H9 (cell line): Measurements from ENCODE around the gene WIZ. TPM values are rescaled to one million over a fixed set of nuclear protein-coding genes. Genes with fewer than 3 reads are reported as not detected.

ENCODE experiments used
- DNase-seq: peaks from one replicate; pipeline ENCODE4 v3.0.0-alpha.2; 2017
- H2AFZ ChIP-seq: one replicate; pipeline ENCODE4 v1.6.1; 2013; ENCODE audit warnings: mild to moderate bottlenecking, low read length, control low read depth, moderate library complexity
- H2AK5ac ChIP-seq: 2 replicates; pipeline ENCODE4 v1.6.1; 2013; ENCODE audit warnings: low read length, control low read depth, mixed read lengths; ENCODE audit not compliant: insufficient read length
- H2BK120ac ChIP-seq: one replicate; pipeline ENCODE4 v1.6.1; 2013; ENCODE audit warnings: low read depth, mild to moderate bottlenecking, low read length, control low read depth, inconsistent platforms; ENCODE audit not compliant: poor library complexity, severe bottlenecking
- H2BK12ac ChIP-seq: 2 replicates; pipeline ENCODE4 v1.6.1; 2013; ENCODE audit warnings: low read length, control low read depth, mixed read lengths, low read depth; ENCODE audit not compliant: insufficient read length
- H2BK15ac ChIP-seq: 2 replicates; pipeline ENCODE4 v1.6.1; 2013; ENCODE audit warnings: low read depth, low read length, control low read depth
- H2BK20ac ChIP-seq: one replicate; pipeline ENCODE4 v1.6.1; 2013; ENCODE audit warnings: low read depth, mild to moderate bottlenecking, low read length, control low read depth, inconsistent platforms; ENCODE audit not compliant: poor library complexity, severe bottlenecking
- H2BK5ac ChIP-seq: 2 replicates; pipeline ENCODE4 v1.6.1; 2013; ENCODE audit warnings: low read length, control low read depth, mixed read lengths; ENCODE audit not compliant: insufficient read length
- H3K14ac ChIP-seq: 2 replicates; pipeline ENCODE4 v1.6.1; 2013; ENCODE audit warnings: low read length, control low read depth; ENCODE audit not compliant: insufficient read depth
- H3K18ac ChIP-seq: 2 replicates; pipeline ENCODE4 v1.6.1; 2013; ENCODE audit warnings: low read depth, mild to moderate bottlenecking, mixed read lengths, low read length, control low read depth; ENCODE audit not compliant: insufficient read length
- H3K23ac ChIP-seq: 2 replicates; pipeline ENCODE4 v1.6.1; 2013; ENCODE audit warnings: low read length, control low read depth, mixed read lengths, low read depth; ENCODE audit not compliant: insufficient read length
- H3K23me2 ChIP-seq: 2 replicates; pipeline ENCODE4 v1.6.1; 2013; ENCODE audit warnings: low read depth, mild to moderate bottlenecking, mixed read lengths, low read length, control low read depth; ENCODE audit not compliant: insufficient read length, poor library complexity, severe bottlenecking
- H3K27ac ChIP-seq: 2 replicates; pipeline ENCODE4 v1.5.1; 2013; ENCODE audit warnings: low read length, control low read depth, mixed read lengths, low read depth; ENCODE audit not compliant: insufficient read length
- H3K27me3 ChIP-seq: 2 replicates; pipeline ENCODE4 v1.6.1; 2013; ENCODE audit warnings: low read length, control low read depth, inconsistent platforms; ENCODE audit not compliant: insufficient read depth
- H3K4ac ChIP-seq: 2 replicates; pipeline ENCODE4 v1.6.1; 2013; ENCODE audit warnings: low read depth, mild to moderate bottlenecking, control low read depth, inconsistent platforms, low read length, moderate library complexity
- H3K4me1 ChIP-seq: 2 replicates; pipeline ENCODE4 v1.6.1; 2013; ENCODE audit warnings: low read length, control low read depth, inconsistent platforms; ENCODE audit not compliant: insufficient read depth
- H3K4me2 ChIP-seq: 2 replicates; pipeline ENCODE4 v1.6.1; 2013; ENCODE audit warnings: low read length, control low read depth, mixed read lengths; ENCODE audit not compliant: insufficient read length, insufficient read depth
- H3K56ac ChIP-seq: 2 replicates; pipeline ENCODE4 v1.6.1; 2013; ENCODE audit warnings: low read depth, mild to moderate bottlenecking, mixed read lengths, low read length, control low read depth; ENCODE audit not compliant: insufficient read length
- H3K79me1 ChIP-seq: 2 replicates; pipeline ENCODE4 v1.6.1; 2013; ENCODE audit warnings: low read depth, mild to moderate bottlenecking, moderate library complexity, low read length, control low read depth, inconsistent platforms; ENCODE audit not compliant: insufficient read depth, poor library complexity, severe bottlenecking
- H3K79me2 ChIP-seq: 2 replicates; pipeline ENCODE4 v1.6.1; 2013; ENCODE audit warnings: low read length, control low read depth, inconsistent platforms; ENCODE audit not compliant: insufficient read depth
- H3K9ac ChIP-seq: 2 replicates; pipeline ENCODE4 v1.6.1; 2013; ENCODE audit warnings: low read length, control low read depth, mixed read lengths; ENCODE audit not compliant: insufficient read length; ENCODE audit errors: extremely low read depth
- H3K9me3 ChIP-seq: one replicate; pipeline ENCODE4 v1.6.1; 2013; ENCODE audit warnings: low read depth, low read length, inconsistent platforms; ENCODE audit not compliant: control insufficient read depth
- H3T11ph ChIP-seq: one replicate; pipeline ENCODE4 v1.6.1; 2013; ENCODE audit warnings: mild to moderate bottlenecking, low read length, control low read depth, inconsistent platforms
- H4K20me1 ChIP-seq: one replicate; pipeline ENCODE4 v1.6.1; 2013; ENCODE audit not compliant: control insufficient read depth, insufficient read length, insufficient read depth
- H4K5ac ChIP-seq: 2 replicates; pipeline ENCODE4 v1.6.1; 2013; ENCODE audit warnings: low read depth, mild to moderate bottlenecking, mixed read lengths, low read length, control low read depth; ENCODE audit not compliant: insufficient read length
- H4K8ac ChIP-seq: replicated peaks from 2 replicates; pipeline ENCODE4 v1.6.1; 2013; ENCODE audit warnings: low read length, control low read depth, mixed read lengths, low read depth; ENCODE audit not compliant: insufficient read length
- H4K91ac ChIP-seq: 2 replicates; pipeline ENCODE4 v1.6.1; 2013; ENCODE audit warnings: low read depth, mild to moderate bottlenecking, moderate library complexity, mixed read lengths, low read length, control low read depth; ENCODE audit not compliant: insufficient read length
- H3K27ac Mint-ChIP-seq, 3 experiments: 2 replicates in 2 of 3; 3 replicates in 1 of 3; pipeline ENCODE4 v1.8.0; 2020 to 2021; ENCODE audit warnings: mixed read lengths in 3 of 3, mild to moderate bottlenecking in 1 of 3, moderate library complexity in 1 of 3
- H3K27me3 Mint-ChIP-seq: 2 replicates; pipeline ENCODE4 v1.8.0; 2021; ENCODE audit warnings: low read depth, mild to moderate bottlenecking, moderate library complexity, mixed read lengths
- H3K36me3 Mint-ChIP-seq, 3 experiments: 2 replicates in 2 of 3; 3 replicates in 1 of 3; pipeline ENCODE4 v1.8.0; 2020 to 2021; ENCODE audit warnings: low read depth in 3 of 3, mixed read lengths in 3 of 3; ENCODE audit not compliant: insufficient read depth in 1 of 3
- H3K4me1 Mint-ChIP-seq, 2 experiments: 2 replicates each; pipeline ENCODE4 v1.8.0; 2020; ENCODE audit warnings: mixed read lengths in 2 of 2
- H3K4me3 Mint-ChIP-seq, 2 experiments: 2 replicates in 1 of 2; 3 replicates in 1 of 2; pipeline ENCODE4 v1.8.0; 2020 to 2021; ENCODE audit warnings: mild to moderate bottlenecking in 2 of 2, mixed read lengths in 2 of 2, moderate library complexity in 1 of 2
- H3K9me3 Mint-ChIP-seq, 2 experiments: 2 replicates in 1 of 2; 3 replicates in 1 of 2; pipeline ENCODE4 v1.8.0; 2020; ENCODE audit warnings: mild to moderate bottlenecking in 2 of 2, mixed read lengths in 2 of 2, moderate library complexity in 1 of 2
- WGBS: extraction: QIAGEN DNeasy Blood & Tissue Kit; methylation state at CpG from one replicate; pipeline ENCODE4 v1.1.7; 2013; ENCODE audit warnings: missing lambda C conversion rate, low lambda C conversion rate, mixed read lengths; ENCODE audit not compliant: insufficient read length; ENCODE audit errors: extremely low coverage; 5-methylcytosine and 5-hydroxymethylcytosine counted together
- total RNA-seq: library from RNA; stranded (reverse); gene quantifications from 2 replicates; pipeline ENCODE4 v1.2.1, GENCODE V29; 2021
- TF ChIP-seq, protein P1 (sequence below): fragments of 200-600 bp; sonication (generic); conservative IDR thresholded peaks from 3 replicates; pipeline ENCODE4 v1.8.0; 2021; ENCODE audit warnings: antibody characterized with exemption, mild to moderate bottlenecking

The WIZ gene
- total RNA-seq, 1 experiment from 2014 or later: 33.3 TPM

- H3K4me1 ChIP-seq: no peaks in the 10 kb centered on the region
- H3K23ac ChIP-seq: no peak overlapping the region
- H3K4me3 Mint-ChIP-seq: no peak overlapping the region
- H3K4ac ChIP-seq: no peak overlapping the region
- H4K20me1 ChIP-seq: no peaks in the 10 kb centered on the region
- H3K4me2 ChIP-seq: no peak overlapping the region
- H3K79me2 ChIP-seq: peaks cover 15% of the 10 kb centered on the region; the same call in 1 of the 2 replicates
- no peak overlapping the region for H2BK15ac ChIP-seq
- H2BK12ac ChIP-seq: no peak overlapping the region
- H2BK20ac ChIP-seq: no peak overlapping the region
- H2BK5ac ChIP-seq: no peak overlapping the region
- H3K23me2 ChIP-seq: no peaks in the 10 kb centered on the region
- H3K9ac ChIP-seq: no peak overlapping the region
- no peaks in the 10 kb centered on the region; the same call in 1 of the 2 replicates for H3K27me3 Mint-ChIP-seq
- peaks cover 49 to 72% (median 69%) of the 10 kb centered on the region in 3 experiments for H3K36me3 Mint-ChIP-seq
- no peak overlapping the region for H4K5ac ChIP-seq
- H2AK5ac ChIP-seq: no peak overlapping the region
- H4K91ac ChIP-seq: no peak overlapping the region
- TF ChIP-seq, protein P1, sequence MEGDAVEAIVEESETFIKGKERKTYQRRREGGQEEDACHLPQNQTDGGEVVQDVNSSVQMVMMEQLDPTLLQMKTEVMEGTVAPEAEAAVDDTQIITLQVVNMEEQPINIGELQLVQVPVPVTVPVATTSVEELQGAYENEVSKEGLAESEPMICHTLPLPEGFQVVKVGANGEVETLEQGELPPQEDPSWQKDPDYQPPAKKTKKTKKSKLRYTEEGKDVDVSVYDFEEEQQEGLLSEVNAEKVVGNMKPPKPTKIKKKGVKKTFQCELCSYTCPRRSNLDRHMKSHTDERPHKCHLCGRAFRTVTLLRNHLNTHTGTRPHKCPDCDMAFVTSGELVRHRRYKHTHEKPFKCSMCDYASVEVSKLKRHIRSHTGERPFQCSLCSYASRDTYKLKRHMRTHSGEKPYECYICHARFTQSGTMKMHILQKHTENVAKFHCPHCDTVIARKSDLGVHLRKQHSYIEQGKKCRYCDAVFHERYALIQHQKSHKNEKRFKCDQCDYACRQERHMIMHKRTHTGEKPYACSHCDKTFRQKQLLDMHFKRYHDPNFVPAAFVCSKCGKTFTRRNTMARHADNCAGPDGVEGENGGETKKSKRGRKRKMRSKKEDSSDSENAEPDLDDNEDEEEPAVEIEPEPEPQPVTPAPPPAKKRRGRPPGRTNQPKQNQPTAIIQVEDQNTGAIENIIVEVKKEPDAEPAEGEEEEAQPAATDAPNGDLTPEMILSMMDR: no peak
- H3K9me3 ChIP-seq: no peaks in the 10 kb centered on the region
- no peak overlapping the region for H3K27ac ChIP-seq
- H3K14ac ChIP-seq: no peak overlapping the region
- no peak overlapping the region for H3T11ph ChIP-seq
- H3K27ac Mint-ChIP-seq: no peak overlapping the region
- H3K56ac ChIP-seq: no peak overlapping the region
- H2AFZ ChIP-seq: no peak overlapping the region
- H3K9me3 Mint-ChIP-seq: no peaks in the 10 kb centered on the region
- WGBS: no CpG with 5 or more reads among the region's 17 CpGs
- no peaks in the 10 kb centered on the region for H3K27me3 ChIP-seq
- H3K18ac ChIP-seq: no peak overlapping the region
- no peak for DNase-seq
- H3K4me1 Mint-ChIP-seq: peaks cover 3 to 5% of the 10 kb centered on the region in 2 experiments
- no peaks in the 10 kb centered on the region for H3K79me1 ChIP-seq
- H2BK120ac ChIP-seq: no peak overlapping the region
- H4K8ac ChIP-seq: no peak overlapping the region
Observed at GRCh38 chr19:15371786-15372380, 77.9 kb downstream of the WIZ start.
